PC-3 (cell line): Measurements from ENCODE around the gene UBASH3A. TPM values are rescaled to one million over a fixed set of nuclear protein-coding genes. Genes with fewer than 3 reads are reported as not detected.

Experiments used
- ATAC-seq: fragments of 200-7000 bp; cut with Tn5 transposase; 2 replicates; pipeline ENCODE4 v1.9.1; 2020; ENCODE audit warnings: mild to moderate bottlenecking, moderate library complexity
- BruUV-seq: library from RNA; stranded (reverse); fragments of 400-500 nt; replicated peaks from 2 replicates; lab custom pipeline; 2021; lab: Mats Ljungman, UMichigan
- CTCF ChIA-PET: fragments of 300-600 bp; sonication (Branson Sonifier 250); formaldehyde crosslinking; loops from one replicate; lab custom pipeline; 2022; ENCODE audit warnings: antibody characterized with exemption; lab: Charles Lee
- POLR2A ChIA-PET: fragments of 300-600 bp; sonication (Branson Sonifier 250); formaldehyde crosslinking; loops from one replicate; lab custom pipeline; 2022; ENCODE audit warnings: antibody characterized with exemption; ENCODE audit not compliant: unreplicated experiment; lab: Charles Lee
- DNase-seq: peaks from one replicate; pipeline ENCODE4 v3.0.0-alpha.2; 2015
- H2AFZ ChIP-seq: fragments of 300-600 bp; sonication (generic); 2 replicates; pipeline ENCODE4 v1.6.0; 2016; ENCODE audit warnings: antibody characterized with exemption, low read length
- H3F3A ChIP-seq: fragments of 300-600 bp; sonication (generic); one replicate; pipeline ENCODE4 v1.6.0; 2017; ENCODE audit warnings: antibody characterized with exemption, low read length, control low read depth, mild to moderate bottlenecking; ENCODE audit not compliant: unreplicated experiment
- H3K27ac ChIP-seq: fragments of 300-600 bp; sonication (generic); 2 replicates; pipeline ENCODE4 v1.5.1; 2016; ENCODE audit warnings: mild to moderate bottlenecking, low read length
- H3K27me3 ChIP-seq: fragments of 300-600 bp; sonication (generic); 2 replicates; pipeline ENCODE4 v1.6.1; 2016; ENCODE audit warnings: low read length, mixed read lengths
- H3K36me3 ChIP-seq: fragments of 300-600 bp; sonication (generic); 2 replicates; pipeline ENCODE4 v1.6.1; 2016; ENCODE audit warnings: low read depth, mixed run types, low read length, mixed read lengths
- H3K4me1 ChIP-seq: fragments of 300-600 bp; sonication (generic); 2 replicates; pipeline ENCODE4 v1.5.1; 2016; ENCODE audit warnings: low read length; ENCODE audit not compliant: insufficient read depth
- H3K4me2 ChIP-seq: fragments of 300-600 bp; sonication (generic); 2 replicates; pipeline ENCODE4 v1.6.0; 2016; ENCODE audit warnings: low read length
- H3K4me3 ChIP-seq: fragments of 300-600 bp; sonication (generic); 2 replicates; pipeline ENCODE4 v1.5.1; 2016; ENCODE audit warnings: mild to moderate bottlenecking, low read length, mixed read lengths
- H3K79me2 ChIP-seq: fragments of 300-600 bp; sonication (generic); 2 replicates; pipeline ENCODE4 v1.6.1; 2017; ENCODE audit warnings: low read length, mixed read lengths
- H3K9ac ChIP-seq: fragments of 300-600 bp; sonication (generic); 2 replicates; pipeline ENCODE4 v1.6.0; 2016; ENCODE audit warnings: mild to moderate bottlenecking, low read length
- H3K9me2 ChIP-seq: fragments of 300-600 bp; sonication (generic); replicated peaks from 2 replicates; pipeline ENCODE4 v1.6.1; 2016; ENCODE audit warnings: mixed run types, low read length, mixed read lengths
- H3K9me3 ChIP-seq: fragments of 300-600 bp; sonication (generic); 2 replicates; pipeline ENCODE4 v1.6.1; 2016; ENCODE audit warnings: low read length, mixed read lengths
- H4K20me1 ChIP-seq: fragments of 300-600 bp; sonication (generic); 2 replicates; pipeline ENCODE4 v1.6.1; 2016; ENCODE audit warnings: low read length, mixed read lengths
- EZH2 ChIP-seq: fragments of 300-600 bp; sonication (generic); IDR thresholded peaks from one replicate; pipeline ENCODE4 v1.6.1; 2017; ENCODE audit warnings: antibody characterized with exemption, mild to moderate bottlenecking, low read length; ENCODE audit not compliant: unreplicated experiment
- EZH2phosphoT487 ChIP-seq: fragments of 300-600 bp; sonication (generic); IDR thresholded peaks from 2 replicates; pipeline ENCODE4 v1.6.1; 2018; ENCODE audit warnings: mild to moderate bottlenecking, antibody characterized with exemption, low read length, borderline replicate concordance
- intact Hi-C: fragments of 100-400 bp; cut with micrococcal nuclease; formaldehyde crosslinking; loops from 2 replicates; pipeline ENCODE4 v1.9.0; 2023
- total RNA-seq: library from RNA; depleted of rRNA; stranded (reverse); fragments of >200 nt; gene quantifications from 2 replicates; pipeline ENCODE4 v1.2.3, GENCODE V29; 2014
- TF ChIP-seq, protein P1 (sequence below): fragments of 300-600 bp; sonication (generic); conservative IDR thresholded peaks from 2 replicates; pipeline ENCODE4 v1.5.1; 2017; ENCODE audit warnings: antibody characterized with exemption, low read depth, mild to moderate bottlenecking, low read length

The UBASH3A gene
- total RNA-seq, 1 experiment from 2014 or later, result 1.0 TPM

DNA sequence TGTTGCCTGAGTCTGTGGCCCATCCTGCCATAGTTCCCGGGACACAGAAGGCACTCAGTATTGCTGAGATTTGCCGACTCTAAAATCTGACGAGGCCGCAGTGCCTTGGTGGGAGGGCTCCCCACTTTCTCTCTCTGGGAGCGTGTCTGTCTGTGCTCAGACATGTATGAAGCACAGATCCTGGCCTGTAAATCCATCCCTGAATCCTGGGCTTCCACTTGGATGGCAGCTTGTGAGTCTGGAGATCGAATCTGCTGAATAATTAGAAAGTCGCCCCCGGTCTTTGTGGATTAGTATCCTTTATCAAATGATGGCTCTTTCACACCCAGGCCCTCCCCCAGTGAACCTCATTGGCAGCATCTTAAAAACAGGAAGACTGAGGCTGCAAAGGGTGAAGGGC is 10.4 kb downstream of the UBASH3A start:
- H3K9me3 ChIP-seq, result no peaks in the 10 kb centered on the region
- DNase-seq (no peak), ATAC-seq (no peak)
- no peaks in the 10 kb centered on the region for H3K27me3 ChIP-seq
- intact Hi-C loops, result no loop called here
- H3K9ac ChIP-seq, result no peak overlapping the region
- no peak for TF ChIP-seq EZH2phosphoT487
- TF ChIP-seq EZH2, result no peak
- TF ChIP-seq, protein P1, sequence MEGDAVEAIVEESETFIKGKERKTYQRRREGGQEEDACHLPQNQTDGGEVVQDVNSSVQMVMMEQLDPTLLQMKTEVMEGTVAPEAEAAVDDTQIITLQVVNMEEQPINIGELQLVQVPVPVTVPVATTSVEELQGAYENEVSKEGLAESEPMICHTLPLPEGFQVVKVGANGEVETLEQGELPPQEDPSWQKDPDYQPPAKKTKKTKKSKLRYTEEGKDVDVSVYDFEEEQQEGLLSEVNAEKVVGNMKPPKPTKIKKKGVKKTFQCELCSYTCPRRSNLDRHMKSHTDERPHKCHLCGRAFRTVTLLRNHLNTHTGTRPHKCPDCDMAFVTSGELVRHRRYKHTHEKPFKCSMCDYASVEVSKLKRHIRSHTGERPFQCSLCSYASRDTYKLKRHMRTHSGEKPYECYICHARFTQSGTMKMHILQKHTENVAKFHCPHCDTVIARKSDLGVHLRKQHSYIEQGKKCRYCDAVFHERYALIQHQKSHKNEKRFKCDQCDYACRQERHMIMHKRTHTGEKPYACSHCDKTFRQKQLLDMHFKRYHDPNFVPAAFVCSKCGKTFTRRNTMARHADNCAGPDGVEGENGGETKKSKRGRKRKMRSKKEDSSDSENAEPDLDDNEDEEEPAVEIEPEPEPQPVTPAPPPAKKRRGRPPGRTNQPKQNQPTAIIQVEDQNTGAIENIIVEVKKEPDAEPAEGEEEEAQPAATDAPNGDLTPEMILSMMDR, result no peak
- no peak overlapping the region for H2AFZ ChIP-seq
- no peaks in the 10 kb centered on the region for H3F3A ChIP-seq
- H3K4me1 ChIP-seq, result peaks cover 8% of the 10 kb centered on the region; the same call in 1 of the 2 replicates
- H3K4me2 ChIP-seq, result no peak overlapping the region
- CTCF ChIA-PET, result no interaction called here
- no peak overlapping the region for H3K4me3 ChIP-seq
- H3K9me2 ChIP-seq, result no peaks in the 10 kb centered on the region
- H3K36me3 ChIP-seq, result no peaks in the 10 kb centered on the region
- no peaks in the 10 kb centered on the region for H3K79me2 ChIP-seq
- BruUV-seq, result no TSS peak
- POLR2A ChIA-PET, result no interaction called here
- H4K20me1 ChIP-seq, result no peaks in the 10 kb centered on the region
- no peak overlapping the region for H3K27ac ChIP-seq

DNA sequence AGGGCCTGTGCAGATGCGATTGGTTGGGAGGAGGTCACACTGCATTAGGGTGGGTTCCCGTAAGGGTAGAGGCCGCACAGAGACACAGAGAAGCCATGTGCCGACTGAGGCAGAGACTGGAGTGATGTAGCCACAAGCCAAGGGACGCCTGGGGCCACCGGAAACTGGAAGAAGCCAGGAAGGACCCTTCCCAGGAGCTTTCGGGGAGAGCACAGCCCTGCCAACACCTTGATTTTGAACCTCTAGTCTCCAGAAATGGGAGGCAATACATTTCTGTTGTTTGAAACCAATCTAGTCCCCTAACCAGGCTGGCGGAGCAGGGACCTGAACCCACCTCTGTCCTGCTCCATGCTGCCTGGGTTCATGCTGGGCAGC is 10.8 kb downstream of the UBASH3A start:
- Histone ChIP-seq H3K27ac (no peak overlapping the region), H3K36me3 (no peaks in the 10 kb centered on the region), H3K4me2 (no peak overlapping the region), H3K4me1 (peaks cover 8% of the 10 kb centered on the region; the same call in 1 of the 2 replicates), H3F3A (no peaks in the 10 kb centered on the region), H3K79me2 (no peaks in the 10 kb centered on the region), H3K9me2 (no peaks in the 10 kb centered on the region), H3K9ac (no peak overlapping the region; the same call in 1 of the 2 replicates), H3K27me3 (peaks cover 2% of the 10 kb centered on the region; the same call in 1 of the 2 replicates), H3K4me3 (no peak overlapping the region), H2AFZ (no peak overlapping the region), H4K20me1 (no peaks in the 10 kb centered on the region), H3K9me3 (no peaks in the 10 kb centered on the region)
- ATAC-seq, result no peak
- DNase-seq, result no peak
- ChIA-PET POLR2A (no interaction called here), CTCF (no interaction called here)
- TF ChIP-seq EZH2phosphoT487, result no peak
- TF ChIP-seq, protein P1, result no peak
- no peak for TF ChIP-seq EZH2
- BruUV-seq, result no TSS peak
- intact Hi-C loops, result no loop called here

DNA sequence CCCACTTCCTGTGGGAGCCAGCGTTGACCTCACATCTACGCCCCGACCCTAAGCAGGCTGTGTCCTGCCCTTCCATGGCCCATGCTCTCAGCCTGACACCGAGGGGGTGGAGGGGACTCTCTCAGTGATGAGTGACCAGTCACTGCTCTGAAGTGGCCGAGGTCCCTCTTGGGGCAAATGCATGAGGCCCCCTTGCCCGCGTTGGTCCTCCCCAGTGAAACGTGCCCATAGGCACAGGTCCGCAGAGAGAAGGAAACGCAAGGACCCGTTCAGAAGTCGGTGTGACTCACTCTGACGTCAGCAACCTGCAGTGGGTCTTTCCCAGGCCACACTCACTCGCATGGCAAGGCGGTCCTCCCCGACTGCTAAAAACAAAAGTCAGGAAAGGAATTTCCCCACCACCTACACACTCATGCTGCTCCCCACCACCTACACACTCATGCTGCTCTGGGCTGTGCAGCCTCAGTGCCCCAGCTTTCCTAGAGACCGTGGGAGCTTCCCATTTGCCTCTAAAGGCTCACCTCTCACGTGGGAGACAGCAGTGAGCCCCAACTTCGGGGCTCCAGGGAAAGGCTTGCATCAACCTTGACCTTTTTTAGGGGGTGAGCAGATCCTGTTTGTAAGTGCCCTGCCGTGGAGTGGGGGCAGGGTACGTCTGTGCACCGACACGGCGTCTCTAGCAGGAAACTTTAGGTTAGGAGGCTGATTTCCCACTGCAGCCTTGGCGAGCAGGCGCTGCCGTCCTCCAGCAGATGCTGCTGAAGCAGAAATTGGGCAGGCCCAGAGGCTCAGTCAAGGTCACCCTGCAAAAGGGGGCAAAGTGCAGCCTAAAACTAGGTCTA is 11.4 kb downstream of the UBASH3A start:
- H4K20me1 ChIP-seq, result no peaks in the 10 kb centered on the region
- intact Hi-C loops, result no loop called here
- peak overlapping the region; percentile 3; the same call in 1 of the 2 replicates for H3K27ac ChIP-seq
- peak overlapping the region; percentile 9; the same call in 1 of the 2 replicates for H3K9ac ChIP-seq
- ChIA-PET CTCF (no interaction called here), POLR2A (no interaction called here)
- H2AFZ ChIP-seq, result no peak overlapping the region
- no peaks in the 10 kb centered on the region for H3K36me3 ChIP-seq
- no TSS peak for BruUV-seq
- TF ChIP-seq EZH2phosphoT487 (no peak), EZH2 (no peak)
- TF ChIP-seq, protein P1, result no peak
- ATAC-seq, result peak; percentile 87
- no peak overlapping the region for H3K4me3 ChIP-seq
- H3K4me1 ChIP-seq, result peaks cover 8% of the 10 kb centered on the region; the same call in 1 of the 2 replicates
- H3K9me3 ChIP-seq, result no peaks in the 10 kb centered on the region
- H3K79me2 ChIP-seq, result no peaks in the 10 kb centered on the region
- no peaks in the 10 kb centered on the region for H3F3A ChIP-seq
- DNase-seq, result peak; percentile 82
- H3K9me2 ChIP-seq, result no peaks in the 10 kb centered on the region
- H3K27me3 ChIP-seq, result peaks cover 2% of the 10 kb centered on the region; the same call in 1 of the 2 replicates
- peak overlapping the region; percentile 13; the same call in 1 of the 2 replicates for H3K4me2 ChIP-seq
